GM12878 (cell line): Measurements from ENCODE around the gene ZNF532. TPM values are rescaled to one million over a fixed set of nuclear protein-coding genes. Genes with fewer than 3 reads are reported as not detected.

Experiments
- ATAC-seq: fragments of 200-7000 bp; cut with Tn5 transposase; 3 replicates; pipeline ENCODE4 v1.9.1; 2020; ENCODE audit warnings: mild to moderate bottlenecking, moderate library complexity
- BruUV-seq: library from RNA; stranded (reverse); fragments of 400-500 nt; replicated peaks from 2 replicates; lab custom pipeline; 2021; lab: Mats Ljungman, UMichigan
- CTCF ChIA-PET: fragments of 300-600 bp; sonication (Branson Sonifier 250); formaldehyde crosslinking; extraction: SDS; loops from one replicate; lab custom pipeline; 2021; ENCODE audit warnings: inconsistent platforms; lab: Yijun Ruan, JAX
- POLR2A ChIA-PET: fragments of 350-600 bp; formaldehyde crosslinking; extraction: SDS; loops from one replicate; lab custom pipeline; 2021; ENCODE audit warnings: inconsistent platforms; lab: Charles Lee
- RAD21 ChIA-PET: fragments of 300-600 bp; sonication (Branson Sonifier 250); formaldehyde crosslinking; loops from one replicate; lab custom pipeline; 2023; ENCODE audit warnings: antibody characterized with exemption; ENCODE audit not compliant: unreplicated experiment; lab: Charles Lee
- SMC1A ChIA-PET: fragments of 300-600 bp; sonication (Branson Sonifier 250); formaldehyde crosslinking; loops from one replicate; lab custom pipeline; 2023; ENCODE audit not compliant: unreplicated experiment, uncharacterized antibody; lab: Charles Lee
- DNase-seq: peaks from one replicate; pipeline ENCODE4 v3.0.0-alpha.2; 2011; ENCODE audit warnings: low read depth, low spot score
- FAIRE-seq: peaks from 3 replicates; lab custom pipeline; 2011; peaks lifted over from hg19 to GRCh38; lab: Jason Lieb, UNC
- H2AFZ ChIP-seq: 2 replicates; pipeline ENCODE4 v1.6.0; 2011; ENCODE audit warnings: low read depth, low read length, control low read depth; ENCODE audit not compliant: control insufficient read depth
- H3K27ac ChIP-seq: 2 replicates; pipeline ENCODE4 v1.5.1; 2011; ENCODE audit warnings: control low read depth; ENCODE audit not compliant: control insufficient read depth, insufficient read depth
- H3K27me3 ChIP-seq, 2 experiments: replicated peaks in 1 of 2; 2 replicates each; pipeline versions ENCODE4 v1.6.0 to v1.6.1; 2011; ENCODE audit warnings: low read length in 1 of 2; ENCODE audit not compliant: control insufficient read depth in 2 of 2, insufficient read depth in 2 of 2
- H3K36me3 ChIP-seq, 2 experiments: 2 replicates each; pipeline ENCODE4 v1.5.1; 2011; ENCODE audit warnings: low read length in 1 of 2; ENCODE audit not compliant: control insufficient read depth in 2 of 2, insufficient read depth in 2 of 2
- H3K4me1 ChIP-seq: 2 replicates; pipeline ENCODE4 v1.6.1; 2011; ENCODE audit warnings: mild to moderate bottlenecking, low read length, moderate library complexity, mixed read lengths; ENCODE audit not compliant: control insufficient read depth, insufficient read depth
- H3K4me2 ChIP-seq: 2 replicates; pipeline ENCODE4 v1.6.0; 2011; ENCODE audit warnings: control low read depth; ENCODE audit not compliant: control insufficient read depth, insufficient read depth
- H3K4me3 ChIP-seq: fragments of 200-600 bp; sonication (generic); 2 replicates; pipeline ENCODE4 v1.5.1; 2016
- H3K79me2 ChIP-seq: 2 replicates; pipeline ENCODE4 v1.6.0; 2011; ENCODE audit warnings: low read length; ENCODE audit not compliant: control insufficient read depth, insufficient read depth
- H3K9ac ChIP-seq: 2 replicates; pipeline ENCODE4 v1.8.0; 2011; ENCODE audit warnings: low read length, control low read depth, mixed read lengths; ENCODE audit not compliant: control insufficient read depth, insufficient read depth
- H3K9me3 ChIP-seq: replicated peaks from 3 replicates; pipeline ENCODE4 v1.5.1; 2011; ENCODE audit warnings: mild to moderate bottlenecking, low read length; ENCODE audit not compliant: control insufficient read depth, insufficient read depth
- H4K20me1 ChIP-seq: 2 replicates; pipeline ENCODE4 v1.6.0; 2011; ENCODE audit not compliant: control insufficient read depth, insufficient read depth
- BCL11A ChIP-seq: IDR thresholded peaks from 2 replicates; pipeline ENCODE4 v1.6.1; 2011; ENCODE audit warnings: low read depth, low read length
- BHLHE40 ChIP-seq, 2 experiments: fragments of 450-650 bp in 1 of 2; IDR thresholded peaks; 2 replicates each; pipeline ENCODE4 v1.6.1; 2011 to 2017; ENCODE audit warnings: low read depth in 2 of 2, borderline replicate concordance in 1 of 2, improper control_type of control experiment in 1 of 2, low read length in 1 of 2, mild to moderate bottlenecking in 1 of 2
- CEBPB ChIP-seq, 2 experiments: fragments of 150-350 bp in 1 of 2; IDR thresholded peaks; 2 replicates each; pipeline ENCODE4 v1.6.1; 2012 to 2014; ENCODE audit warnings: low read depth in 2 of 2, low read length in 2 of 2, borderline replicate concordance in 1 of 2, inconsistent platforms in 1 of 2
- EED ChIP-seq: sonication (generic); IDR thresholded peaks from 2 replicates; pipeline ENCODE4 v1.6.1; 2016; ENCODE audit warnings: antibody characterized with exemption, low read depth
- NFYA ChIP-seq: IDR thresholded peaks from 2 replicates; pipeline ENCODE4 v1.6.1; 2011; ENCODE audit warnings: low read depth, mild to moderate bottlenecking, low read length, improper control_type of control experiment, borderline replicate concordance
- NR2F1 ChIP-seq: fragments of 450-650 bp; conservative IDR thresholded peaks from 2 replicates; pipeline ENCODE4 v1.6.1; 2017; ENCODE audit warnings: mild to moderate bottlenecking
- POLR2A ChIP-seq: IDR thresholded peaks from 2 replicates; pipeline ENCODE4 v1.6.1; 2011; ENCODE audit warnings: low read depth, mild to moderate bottlenecking, low read length
- RB1 ChIP-seq: fragments of 450-650 bp; formaldehyde crosslinking; IDR thresholded peaks from 2 replicates; pipeline ENCODE4 v1.6.1; 2017; ENCODE audit warnings: mild to moderate bottlenecking, borderline replicate concordance
- RUNX3 ChIP-seq: IDR thresholded peaks from 2 replicates; pipeline ENCODE4 v1.6.1; 2012; ENCODE audit warnings: low read length, inconsistent platforms
- SMC3 ChIP-seq: IDR thresholded peaks from 2 replicates; pipeline ENCODE4 v1.6.1; 2011; ENCODE audit warnings: low read length, improper control_type of control experiment, borderline replicate concordance
- YBX1 ChIP-seq: fragments of 450-650 bp; IDR thresholded peaks from 2 replicates; pipeline ENCODE4 v1.6.1; 2016; ENCODE audit warnings: antibody characterized with exemption
- WGBS: methylation state at CpG from one replicate; pipeline ENCODE4 v1.1.6; 2016; ENCODE audit warnings: low lambda C conversion rate; ENCODE audit not compliant: insufficient replicate concordance, insufficient coverage; ENCODE audit errors: missing lambda C conversion rate; 5-methylcytosine and 5-hydroxymethylcytosine counted together
- in situ Hi-C: fragments of 300-500 bp; cut with MboI; formaldehyde crosslinking; loops from 9 replicates; pipeline ENCODE4 v1.14.3; 2018; ENCODE audit warnings: mixed read lengths
- intact Hi-C: fragments of 100-400 bp; cut with micrococcal nuclease; formaldehyde crosslinking; loops from one replicate; pipeline ENCODE4 v1.14.2; 2022; ENCODE audit not compliant: unreplicated experiment
- polyA plus RNA-seq, 11 experiments: library from polyadenylated mRNA; depleted of rRNA in 4 of 11; unstranded in 6 of 11; stranded (reverse) in 5 of 11; fragments of >200 nt; fragmentation: Nextera tagmentation in 4 of 11; fragmentation: Illumina TruSeq in 1 of 11; extraction: Ambion mirVana in 4 of 11; extraction: Trizol in 1 of 11; gene quantifications; 1 replicate in 1 of 11; 2 replicates in 10 of 11; pipeline versions ENCODE4 v1.2.1 to v1.2.3, GENCODE V29; 2011 to 2016; ENCODE audit warnings: inconsistent platforms in 2 of 11, missing spikeins in 2 of 11, low read depth in 1 of 11
- total RNA-seq, 4 experiments: library from RNA; depleted of rRNA in 3 of 4; stranded (reverse); fragments of >200 nt in 3 of 4; fragmentation: Illumina TruSeq in 1 of 4; extraction: Trizol in 1 of 4; gene quantifications; 2 replicates each; pipeline versions ENCODE4 v1.2.1 to v1.2.3, GENCODE V29; 2013 to 2021
- TF ChIP-seq, protein P1 (sequence below): IDR thresholded peaks from 2 replicates; pipeline ENCODE4 v1.6.1; 2011; ENCODE audit warnings: borderline replicate concordance, low read depth, mild to moderate bottlenecking, moderate library complexity, mixed read lengths, low read length; ENCODE audit not compliant: insufficient read depth; ENCODE audit errors: extremely low read length
- TF ChIP-seq, protein P2 (sequence below): fragments of 450-650 bp; IDR thresholded peaks from 2 replicates; pipeline ENCODE4 v1.6.1; 2017; ENCODE audit warnings: mild to moderate bottlenecking

The ZNF532 gene
- total and polyA plus RNA-seq, 10 of the 15 experiments (the other 5 are each of a cell fraction or from before 2014, with no cell fraction given), result 0.44 to 3.4 (median 1.4) TPM

DNA sequence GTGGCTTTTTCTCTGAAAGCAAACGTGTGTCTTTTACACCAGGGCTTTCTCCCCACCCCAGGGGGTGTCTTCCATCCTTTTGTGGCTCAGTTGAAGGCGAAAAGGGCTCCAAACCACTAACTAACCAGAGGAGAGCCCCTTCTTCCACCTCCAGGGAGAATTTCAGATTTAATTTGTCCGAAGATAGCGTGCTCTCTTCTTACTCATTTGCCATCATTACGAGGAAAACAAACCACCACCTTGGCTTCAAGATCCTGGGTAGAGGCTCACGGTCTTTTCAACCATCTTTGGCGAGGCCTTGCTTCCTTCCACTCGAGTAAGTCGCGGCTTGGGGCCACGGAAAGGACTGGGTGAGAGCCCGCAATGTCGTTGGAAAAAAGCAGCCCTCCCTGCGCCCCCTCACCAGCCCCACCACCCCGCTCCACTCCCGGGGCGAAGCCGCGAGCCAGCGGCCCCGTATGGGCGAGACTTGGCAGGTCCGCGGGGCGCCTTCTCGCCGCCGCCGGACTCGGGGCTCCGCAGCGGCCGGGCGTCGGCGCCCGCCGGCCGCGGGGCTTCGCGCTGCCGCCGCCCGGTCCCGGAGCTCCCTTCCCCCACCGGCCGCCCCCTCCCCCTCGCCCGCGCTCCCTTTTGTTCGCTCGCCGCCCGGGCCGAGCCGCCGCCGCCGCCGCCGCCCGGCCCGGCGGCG, 1.7 kb upstream of the ZNF532 start:
- ChIA-PET SMC1A (no interaction called here), RAD21 (no interaction called here), POLR2A (no interaction called here), CTCF (no interaction called here)
- in situ Hi-C loops (no loop called here), intact Hi-C loops (no loop called here)
- H3K9ac ChIP-seq, result peak overlapping the region; percentile 76
- DNase-seq (no peak), FAIRE-seq (no peak), ATAC-seq (peak; percentile 44; the same call in 2 of the 3 replicates)
- H2AFZ ChIP-seq, result peak overlapping the region; percentile 61
- no peaks in the 10 kb centered on the region for H3K4me1 ChIP-seq
- H3K36me3 ChIP-seq, result no peaks in the 10 kb centered on the region
- no TSS peak for BruUV-seq
- H3K4me2 ChIP-seq, result peak overlapping the region; percentile 78
- peak overlapping the region; percentile 46; the same call in 1 of the 2 replicates for H3K4me3 ChIP-seq
- 15% methylated on average over 11 of the region's 66 CpGs for WGBS
- TF ChIP-seq POLR2A (0 out of 2 replicates have a peak, but pooled peaks have one; percentile 8), RUNX3 (no peak)
- H3K9me3 ChIP-seq, result no peaks in the 10 kb centered on the region; the same call in 2 of the 3 replicates
- H4K20me1 ChIP-seq, result no peaks in the 10 kb centered on the region
- H3K79me2 ChIP-seq, result no peaks in the 10 kb centered on the region; the same call in 1 of the 2 replicates
- peaks cover 0 to 2% of the 10 kb centered on the region in 2 experiments for H3K27me3 ChIP-seq
- peak overlapping the region; percentile 31 for H3K27ac ChIP-seq

DNA sequence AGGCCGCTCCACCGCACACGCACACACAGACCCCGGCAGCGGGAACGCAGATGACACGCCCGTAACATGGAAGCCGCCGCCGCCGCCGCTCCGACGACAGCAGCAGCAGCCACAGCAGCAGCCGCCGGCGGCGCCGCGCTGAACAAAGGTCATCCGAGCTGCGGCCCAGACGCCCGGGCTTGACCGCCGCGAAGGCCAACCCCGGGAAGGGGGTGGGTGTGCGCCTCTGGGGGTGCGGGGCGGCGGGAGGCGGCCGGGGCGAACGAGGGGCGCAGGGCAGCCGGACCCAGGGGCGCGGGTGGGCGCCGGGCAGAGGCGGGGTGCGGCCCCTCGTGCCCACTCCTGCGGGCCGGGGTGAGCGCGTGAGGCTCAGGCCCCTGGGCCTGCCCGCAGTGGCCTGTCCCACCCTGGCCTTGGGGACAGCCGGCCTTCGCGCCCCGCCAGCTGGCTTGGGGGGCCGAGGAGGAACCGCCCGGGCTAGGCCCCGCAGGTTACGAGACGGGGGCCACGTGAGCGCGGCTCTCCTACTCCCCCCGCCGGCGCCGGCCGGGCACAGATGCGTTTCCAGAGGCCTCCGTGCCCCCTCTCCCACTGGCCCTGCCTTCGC, 1.0 kb upstream of the ZNF532 start:
- ChIA-PET RAD21 (no interaction called here), POLR2A (no interaction called here), CTCF (no interaction called here), SMC1A (no interaction called here)
- DNase-seq (no peak), FAIRE-seq (no peak), ATAC-seq (peak; percentile 66)
- Histone ChIP-seq H2AFZ (peak overlapping the region; percentile 60), H3K9ac (no peak overlapping the region; the same call in 1 of the 2 replicates), H3K36me3 (no peaks in the 10 kb centered on the region), H4K20me1 (no peaks in the 10 kb centered on the region), H3K4me3 (peak overlapping the region; percentile 68; the same call in 1 of the 2 replicates), H3K79me2 (no peaks in the 10 kb centered on the region; the same call in 1 of the 2 replicates), H3K9me3 (peaks cover 2% of the 10 kb centered on the region; the same call in 1 of the 3 replicates), H3K27me3 (peaks cover 0 to 2% of the 10 kb centered on the region in 2 experiments), H3K4me2 (peak overlapping the region; percentile 68), H3K27ac (no peak overlapping the region), H3K4me1 (no peaks in the 10 kb centered on the region)
- intact Hi-C loops, result no loop called here
- WGBS, result 9% methylated on average over 27 of the region's 72 CpGs
- in situ Hi-C loops, result no loop called here
- no TSS peak for BruUV-seq
- TF ChIP-seq BCL11A (no peak), YBX1 (no peak), NFYA (no peak), CEBPB (IDR thresholded peaks at IDR 0.05; ENCODE audit: borderline replicate concordance in 1 of 2, low read depth in 2 of 2, low read length in 2 of 2) (no peak), BHLHE40 (IDR thresholded peaks at IDR 0.05; ENCODE audit: borderline replicate concordance in 1 of 2, low read depth in 2 of 2, low read length in 1 of 2) (peak in 1 of 2 experiments; percentile 53; a peak in 2 of 4 replicates), EED (no peak), RB1 (no peak), SMC3 (no peak), NR2F1 (peak; percentile 42; the same call in 1 of the 2 replicates)
- TF ChIP-seq, protein P1, sequence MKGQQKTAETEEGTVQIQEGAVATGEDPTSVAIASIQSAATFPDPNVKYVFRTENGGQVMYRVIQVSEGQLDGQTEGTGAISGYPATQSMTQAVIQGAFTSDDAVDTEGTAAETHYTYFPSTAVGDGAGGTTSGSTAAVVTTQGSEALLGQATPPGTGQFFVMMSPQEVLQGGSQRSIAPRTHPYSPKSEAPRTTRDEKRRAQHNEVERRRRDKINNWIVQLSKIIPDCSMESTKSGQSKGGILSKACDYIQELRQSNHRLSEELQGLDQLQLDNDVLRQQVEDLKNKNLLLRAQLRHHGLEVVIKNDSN, result peak; percentile 28
- TF ChIP-seq, protein P2, sequence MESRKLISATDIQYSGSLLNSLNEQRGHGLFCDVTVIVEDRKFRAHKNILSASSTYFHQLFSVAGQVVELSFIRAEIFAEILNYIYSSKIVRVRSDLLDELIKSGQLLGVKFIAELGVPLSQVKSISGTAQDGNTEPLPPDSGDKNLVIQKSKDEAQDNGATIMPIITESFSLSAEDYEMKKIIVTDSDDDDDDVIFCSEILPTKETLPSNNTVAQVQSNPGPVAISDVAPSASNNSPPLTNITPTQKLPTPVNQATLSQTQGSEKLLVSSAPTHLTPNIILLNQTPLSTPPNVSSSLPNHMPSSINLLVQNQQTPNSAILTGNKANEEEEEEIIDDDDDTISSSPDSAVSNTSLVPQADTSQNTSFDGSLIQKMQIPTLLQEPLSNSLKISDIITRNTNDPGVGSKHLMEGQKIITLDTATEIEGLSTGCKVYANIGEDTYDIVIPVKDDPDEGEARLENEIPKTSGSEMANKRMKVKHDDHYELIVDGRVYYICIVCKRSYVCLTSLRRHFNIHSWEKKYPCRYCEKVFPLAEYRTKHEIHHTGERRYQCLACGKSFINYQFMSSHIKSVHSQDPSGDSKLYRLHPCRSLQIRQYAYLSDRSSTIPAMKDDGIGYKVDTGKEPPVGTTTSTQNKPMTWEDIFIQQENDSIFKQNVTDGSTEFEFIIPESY, result no peak
